Measurements from ENCODE around the gene CDC5L. TPM values are rescaled to one million over a fixed set of nuclear protein-coding genes. Genes with fewer than 3 reads are reported as not detected.

Gene CDC5L
- polyA plus RNA-seq, 1 donor (not counting 4 experiments of a cell fraction or from before 2014, with no cell fraction given) = 16.6 TPM

DNA sequence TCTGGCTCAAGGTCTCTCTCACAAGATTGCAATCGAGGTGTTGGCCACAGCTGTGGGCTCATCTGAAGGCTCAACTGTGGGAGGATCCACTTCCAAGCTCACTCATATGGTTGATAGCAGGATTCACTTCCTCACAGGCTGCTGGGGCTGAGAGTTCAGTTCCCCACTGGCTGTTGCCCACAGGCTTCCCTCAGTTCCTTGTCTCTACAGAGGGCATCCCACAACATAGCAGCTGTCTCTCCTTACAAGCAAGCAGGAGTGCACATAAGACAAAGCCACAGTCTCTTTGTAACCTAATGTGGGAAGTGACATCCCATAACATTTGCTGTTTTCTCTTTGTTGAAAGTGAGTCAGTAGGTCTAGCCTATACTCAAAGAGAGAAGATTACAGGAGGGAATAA, 31.0 kb upstream of the CDC5L start:
- H3K79me2 ChIP-seq (ENCODE audit: control insufficient read depth, insufficient read depth, low read length) = no peaks in the 10 kb centered on the region
- H3K9me1 ChIP-seq (ENCODE audit: control insufficient read depth, extremely low read depth, insufficient read depth, low read length) = no peaks in the 10 kb centered on the region
- TF ChIP-seq, protein P1, sequence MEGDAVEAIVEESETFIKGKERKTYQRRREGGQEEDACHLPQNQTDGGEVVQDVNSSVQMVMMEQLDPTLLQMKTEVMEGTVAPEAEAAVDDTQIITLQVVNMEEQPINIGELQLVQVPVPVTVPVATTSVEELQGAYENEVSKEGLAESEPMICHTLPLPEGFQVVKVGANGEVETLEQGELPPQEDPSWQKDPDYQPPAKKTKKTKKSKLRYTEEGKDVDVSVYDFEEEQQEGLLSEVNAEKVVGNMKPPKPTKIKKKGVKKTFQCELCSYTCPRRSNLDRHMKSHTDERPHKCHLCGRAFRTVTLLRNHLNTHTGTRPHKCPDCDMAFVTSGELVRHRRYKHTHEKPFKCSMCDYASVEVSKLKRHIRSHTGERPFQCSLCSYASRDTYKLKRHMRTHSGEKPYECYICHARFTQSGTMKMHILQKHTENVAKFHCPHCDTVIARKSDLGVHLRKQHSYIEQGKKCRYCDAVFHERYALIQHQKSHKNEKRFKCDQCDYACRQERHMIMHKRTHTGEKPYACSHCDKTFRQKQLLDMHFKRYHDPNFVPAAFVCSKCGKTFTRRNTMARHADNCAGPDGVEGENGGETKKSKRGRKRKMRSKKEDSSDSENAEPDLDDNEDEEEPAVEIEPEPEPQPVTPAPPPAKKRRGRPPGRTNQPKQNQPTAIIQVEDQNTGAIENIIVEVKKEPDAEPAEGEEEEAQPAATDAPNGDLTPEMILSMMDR (optimal IDR thresholded peaks at IDR 0.05 in 1 of 3, IDR thresholded peaks at IDR 0.05 in 1 of 3, conservative IDR thresholded peaks at IDR 0.05 in 1 of 3; ENCODE audit: extremely low read depth in 1 of 3, insufficient read depth in 2 of 3, low read length in 3 of 3) = no peak
- TF ChIP-seq EZH2 (IDR thresholded peaks at IDR 0.05; ENCODE audit: low read length) = no peak
- H2AFZ ChIP-seq (ENCODE audit: control insufficient read depth, low read length) = no peak overlapping the region
- H3K9me3 ChIP-seq (ENCODE audit: control insufficient read depth, low read depth, low read length) = no peaks in the 10 kb centered on the region
- H4K20me1 ChIP-seq (ENCODE audit: control insufficient read depth, extremely low read depth, insufficient read depth, low read length) = no peaks in the 10 kb centered on the region
- dilution Hi-C loops (cut with MboI; ENCODE audit: extremely low pct_ligation_motif_present, low sequenced_read_pairs) = no loop called here
- no peaks in the 10 kb centered on the region for H3K4me1 ChIP-seq (ENCODE audit: control insufficient read depth, extremely low read depth, insufficient read depth, low read length)
- H3K27ac ChIP-seq (ENCODE audit: control insufficient read depth, insufficient read depth, low read length) = no peak overlapping the region
- no peak overlapping the region for H3K4me3 ChIP-seq (ENCODE audit: control insufficient read depth in 2 of 3, extremely low read depth in 1 of 3, insufficient read depth in 2 of 3, low read depth in 1 of 3, low read length in 3 of 3)
- FAIRE-seq = no peak
- peaks cover 8% of the 10 kb centered on the region for H3K27me3 ChIP-seq (ENCODE audit: control insufficient read depth, extremely low read depth, insufficient read depth, low read length)
- no peak for DNase-seq (ENCODE audit: low read depth, low spot score)
- no peak overlapping the region for H3K4me2 ChIP-seq (ENCODE audit: control insufficient read depth, extremely low read depth, insufficient read depth, low read depth, low read length)
- H3K36me3 ChIP-seq (ENCODE audit: control insufficient read depth in 2 of 2, extremely low read depth in 1 of 2, insufficient read depth in 2 of 2, low read length in 2 of 2) = no peaks in the 10 kb centered on the region
- H3K9ac ChIP-seq (ENCODE audit: control insufficient read depth, extremely low read depth, insufficient read depth, low read length) = no peak overlapping the region

DNA sequence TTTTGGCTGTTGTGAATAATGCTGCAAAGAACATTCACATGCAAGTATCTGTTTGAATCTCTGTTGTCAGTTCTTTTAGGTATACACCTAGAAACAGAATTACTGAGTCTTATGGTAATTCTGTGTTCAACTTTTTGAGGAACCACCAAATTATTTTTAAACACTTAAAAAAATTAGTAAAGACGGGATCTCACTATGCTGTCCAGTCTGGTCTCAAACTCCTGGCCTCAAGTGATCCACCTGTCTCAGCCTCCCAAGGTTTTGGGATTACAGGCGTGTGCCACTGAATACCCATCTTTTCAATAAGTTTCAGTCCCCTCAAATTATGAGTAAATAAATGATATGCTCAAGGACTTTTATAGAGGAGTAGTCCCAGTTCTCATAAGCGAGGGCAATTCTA, 27.5 kb upstream of the CDC5L start:
- Histone ChIP-seq H3K4me2 (ENCODE audit: control insufficient read depth, extremely low read depth, insufficient read depth, low read depth, low read length) (no peak overlapping the region), H3K36me3 (ENCODE audit: control insufficient read depth in 2 of 2, extremely low read depth in 1 of 2, insufficient read depth in 2 of 2, low read length in 2 of 2) (no peaks in the 10 kb centered on the region), H3K4me3 (ENCODE audit: control insufficient read depth in 2 of 3, extremely low read depth in 1 of 3, insufficient read depth in 2 of 3, low read depth in 1 of 3, low read length in 3 of 3) (no peak overlapping the region), H4K20me1 (ENCODE audit: control insufficient read depth, extremely low read depth, insufficient read depth, low read length) (no peaks in the 10 kb centered on the region), H3K4me1 (ENCODE audit: control insufficient read depth, extremely low read depth, insufficient read depth, low read length) (no peaks in the 10 kb centered on the region), H3K27me3 (ENCODE audit: control insufficient read depth, extremely low read depth, insufficient read depth, low read length) (peaks cover 8% of the 10 kb centered on the region), H3K79me2 (ENCODE audit: control insufficient read depth, insufficient read depth, low read length) (no peaks in the 10 kb centered on the region), H3K27ac (ENCODE audit: control insufficient read depth, insufficient read depth, low read length) (no peak overlapping the region), H3K9ac (ENCODE audit: control insufficient read depth, extremely low read depth, insufficient read depth, low read length) (no peak overlapping the region), H3K9me3 (ENCODE audit: control insufficient read depth, low read depth, low read length) (no peaks in the 10 kb centered on the region), H2AFZ (ENCODE audit: control insufficient read depth, low read length) (no peak overlapping the region), H3K9me1 (ENCODE audit: control insufficient read depth, extremely low read depth, insufficient read depth, low read length) (no peaks in the 10 kb centered on the region)
- dilution Hi-C loops (cut with MboI; ENCODE audit: extremely low pct_ligation_motif_present, low sequenced_read_pairs) = no loop called here
- FAIRE-seq (no peak), DNase-seq (ENCODE audit: low read depth, low spot score) (no peak)
- TF ChIP-seq, protein P1 (optimal IDR thresholded peaks at IDR 0.05 in 1 of 3, IDR thresholded peaks at IDR 0.05 in 1 of 3, conservative IDR thresholded peaks at IDR 0.05 in 1 of 3; ENCODE audit: extremely low read depth in 1 of 3, insufficient read depth in 2 of 3, low read length in 3 of 3) = no peak
- TF ChIP-seq EZH2 (IDR thresholded peaks at IDR 0.05; ENCODE audit: low read length) = no peak
